Endothelial cell of umbilical vein (primary cell): ENCODE results near the gene SP2.

Source experiments
- CTCF ChIP-seq, 2 donors: IDR thresholded peaks; 1 replicate in 1 of 2; 2 replicates in 1 of 2; pipeline ENCODE4 v1.5.1; 2011; ENCODE audit warnings: low read length in 2 of 2, mild to moderate bottlenecking in 2 of 2, moderate library complexity in 2 of 2, control low read depth in 1 of 2, inconsistent platforms in 1 of 2, low read depth in 1 of 2; ENCODE audit not compliant: insufficient read depth in 1 of 2; ENCODE audit errors: extremely low read depth in 1 of 2
- JUN ChIP-seq: IDR thresholded peaks from 2 replicates; pipeline ENCODE4 v1.6.1; 2011; ENCODE audit warnings: borderline replicate concordance, low read depth; ENCODE audit not compliant: insufficient read length, insufficient read depth
- POLR2A ChIP-seq: IDR thresholded peaks from 2 replicates; pipeline ENCODE4 v1.6.1; 2012; ENCODE audit warnings: low read depth, mild to moderate bottlenecking, control low read depth, low read length
- POLR2AphosphoS5 ChIP-seq: IDR thresholded peaks from 2 replicates; pipeline ENCODE4 v1.6.1; 2012; ENCODE audit warnings: low read depth, mild to moderate bottlenecking, control low read depth, low read length, moderate library complexity; ENCODE audit not compliant: insufficient read depth

DNA sequence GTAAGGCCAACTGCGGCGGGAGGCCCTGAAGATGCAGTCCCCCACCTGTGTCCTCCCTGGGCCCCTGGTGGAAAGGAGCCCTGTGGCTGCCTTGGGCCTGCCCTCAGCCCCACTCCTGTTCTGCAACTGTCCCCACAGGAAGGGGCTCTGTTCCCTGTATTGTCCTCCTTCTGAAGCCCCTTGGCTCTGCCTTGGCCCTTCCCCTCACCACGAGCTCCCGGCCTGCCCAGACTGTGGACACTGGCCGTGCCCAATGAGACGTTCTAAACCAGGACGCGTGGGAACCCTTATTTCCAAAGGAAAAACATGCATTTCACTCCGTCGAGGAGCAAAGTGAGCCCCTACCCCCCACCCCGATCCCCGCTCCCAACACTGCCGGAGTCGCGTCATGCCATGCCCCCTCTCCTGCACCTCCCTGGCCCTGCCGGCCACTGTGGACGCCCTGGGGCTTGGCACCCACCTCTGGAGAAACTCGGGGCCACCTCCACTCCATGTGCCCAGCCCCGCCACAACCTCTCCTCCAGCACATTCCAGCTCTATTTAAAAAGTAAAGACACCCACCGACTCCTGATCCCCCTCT lies 31.9 kb downstream of the SP2 start:
- no peak for TF ChIP-seq CTCF (IDR thresholded peaks at IDR 0.05; ENCODE audit: extremely low read depth in 1 of 2, insufficient read depth in 1 of 2, low read depth in 1 of 2, low read length in 2 of 2)
- no peak for TF ChIP-seq POLR2AphosphoS5
- no peak for TF ChIP-seq POLR2A
- no peak for TF ChIP-seq JUN
